ENCODE data around the gene PLA2G3.
"Not testable (repeated sequence)": the region's sequence is repeated elsewhere in the genome, so short reads cannot be mapped to it uniquely, and the experiment has no call there.

The PLA2G3 gene

GRCh38 chr22:31097539-31097938 is 42.8 kb downstream of the PLA2G3 start:
- not testable (repeated sequence) for H3K9ac ChIP-seq (ENCODE audit: low read depth, low read length); H3K4me1 ChIP-seq (ENCODE audit: control insufficient read depth, insufficient read depth, low read length); H3K4me3 ChIP-seq (ENCODE audit: low read length); H3K27me3 ChIP-seq (ENCODE audit: control insufficient read depth, insufficient read depth, low read length); H3K4me2 ChIP-seq (ENCODE audit: low read length); H3K9me3 ChIP-seq (replicated peaks; ENCODE audit: low read length)
- H3K36me3 ChIP-seq (ENCODE audit: insufficient read depth, low read length) = peaks cover 87% of the 10 kb centered on the region

DNA sequence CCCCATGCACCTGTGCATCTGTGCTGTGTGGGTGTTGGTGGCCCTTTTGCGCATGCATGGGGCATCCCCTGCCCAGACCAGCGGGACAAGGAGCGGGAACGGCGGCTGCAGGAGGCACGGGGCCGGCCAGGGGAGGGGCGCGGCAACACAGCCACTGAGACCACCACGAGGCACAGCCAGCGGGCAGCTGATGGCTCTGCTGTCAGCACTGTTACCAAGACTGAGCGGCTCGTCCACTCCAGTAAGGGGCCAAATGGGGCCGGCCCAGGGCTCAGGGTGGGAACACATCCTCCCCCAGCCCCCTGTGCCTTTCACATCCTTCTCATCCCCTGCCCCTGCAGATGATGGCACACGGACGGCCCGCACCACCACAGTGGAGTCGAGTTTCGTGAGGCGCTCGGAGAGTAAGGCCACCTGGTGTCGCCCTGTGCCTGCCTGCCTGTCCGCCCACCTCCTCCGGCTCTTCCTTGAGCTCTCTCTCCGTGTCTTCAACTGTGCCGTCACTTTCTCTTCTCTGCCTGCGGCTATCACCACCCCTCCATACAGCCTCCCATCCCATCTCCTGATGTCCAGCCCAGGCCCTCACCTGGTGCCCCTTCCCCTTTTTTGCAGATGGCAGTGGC is 43.5 kb downstream of the PLA2G3 start:
- Histone ChIP-seq H3K4me1 (ENCODE audit: control insufficient read depth, insufficient read depth, low read length) (peaks cover 2% of the 10 kb centered on the region), H3K4me2 (ENCODE audit: low read length) (no peak overlapping the region), H3K4me3 (ENCODE audit: low read length) (no peak overlapping the region), H3K36me3 (ENCODE audit: insufficient read depth, low read length) (peaks cover 89% of the 10 kb centered on the region), H3K9me3 (replicated peaks; ENCODE audit: low read length) (no peaks in the 10 kb centered on the region), H3K27me3 (ENCODE audit: control insufficient read depth, insufficient read depth, low read length) (no peaks in the 10 kb centered on the region), H3K9ac (ENCODE audit: low read depth, low read length) (no peak overlapping the region)

GRCh38 chr22:31095637-31096249 is 44.6 kb downstream of the PLA2G3 start:
- Histone ChIP-seq H3K4me2 (ENCODE audit: low read length) (no peak overlapping the region), H3K9ac (ENCODE audit: low read depth, low read length) (no peak overlapping the region), H3K9me3 (replicated peaks; ENCODE audit: low read length) (no peaks in the 10 kb centered on the region), H3K36me3 (ENCODE audit: insufficient read depth, low read length) (peaks cover 93% of the 10 kb centered on the region), H3K4me1 (ENCODE audit: control insufficient read depth, insufficient read depth, low read length) (no peaks in the 10 kb centered on the region), H3K27me3 (ENCODE audit: control insufficient read depth, insufficient read depth, low read length) (no peaks in the 10 kb centered on the region), H3K4me3 (ENCODE audit: low read length) (no peak overlapping the region)

- Histone ChIP-seq H3K27me3 (ENCODE audit: control insufficient read depth, insufficient read depth, low read length) (no peaks in the 10 kb centered on the region), H3K36me3 (ENCODE audit: insufficient read depth, low read length) (peaks cover 95% of the 10 kb centered on the region), H3K9me3 (replicated peaks; ENCODE audit: low read length) (no peaks in the 10 kb centered on the region), H3K4me2 (ENCODE audit: low read length) (no peak overlapping the region), H3K4me3 (ENCODE audit: low read length) (no peak overlapping the region), H3K9ac (ENCODE audit: low read depth, low read length) (no peak overlapping the region), H3K4me1 (ENCODE audit: control insufficient read depth, insufficient read depth, low read length) (no peaks in the 10 kb centered on the region)
These were observed 45.6 kb downstream of the PLA2G3 start for GRCh38 chr22:31094741-31095140.

DNA sequence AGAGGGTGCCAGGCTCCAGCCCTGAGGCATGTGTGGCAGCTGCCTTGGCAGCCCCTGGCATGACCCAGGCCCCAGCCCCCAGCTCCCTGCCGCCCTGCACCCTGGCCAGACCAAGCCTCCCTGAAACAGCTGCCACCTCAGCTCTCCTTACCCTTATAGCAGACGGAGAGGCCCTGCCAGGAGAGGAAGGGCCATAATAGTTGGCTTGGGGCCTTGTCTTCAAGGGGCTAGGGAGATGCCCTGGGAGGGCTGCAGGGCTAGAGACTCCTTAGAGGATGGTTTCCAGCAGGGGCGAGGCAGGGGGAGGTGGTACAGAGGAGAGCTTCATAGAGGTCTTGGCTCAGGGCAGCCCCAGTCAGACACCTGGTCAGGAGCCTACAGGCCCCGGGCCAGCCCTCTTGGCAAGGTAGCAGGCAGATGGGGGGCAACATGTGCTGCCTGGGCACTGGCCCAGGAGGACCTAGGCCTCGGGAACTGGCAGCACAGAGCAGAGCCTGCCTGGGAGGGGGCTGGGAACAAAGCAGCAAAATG is 46.2 kb downstream of the PLA2G3 start:
- Histone ChIP-seq H3K27me3 (ENCODE audit: control insufficient read depth, insufficient read depth, low read length) (no peaks in the 10 kb centered on the region), H3K4me2 (ENCODE audit: low read length) (no peak overlapping the region), H3K36me3 (ENCODE audit: insufficient read depth, low read length) (peaks cover 95% of the 10 kb centered on the region), H3K9ac (ENCODE audit: low read depth, low read length) (no peak overlapping the region), H3K9me3 (replicated peaks; ENCODE audit: low read length) (no peaks in the 10 kb centered on the region), H3K4me1 (ENCODE audit: control insufficient read depth, insufficient read depth, low read length) (no peaks in the 10 kb centered on the region), H3K4me3 (ENCODE audit: low read length) (no peak overlapping the region)

DNA sequence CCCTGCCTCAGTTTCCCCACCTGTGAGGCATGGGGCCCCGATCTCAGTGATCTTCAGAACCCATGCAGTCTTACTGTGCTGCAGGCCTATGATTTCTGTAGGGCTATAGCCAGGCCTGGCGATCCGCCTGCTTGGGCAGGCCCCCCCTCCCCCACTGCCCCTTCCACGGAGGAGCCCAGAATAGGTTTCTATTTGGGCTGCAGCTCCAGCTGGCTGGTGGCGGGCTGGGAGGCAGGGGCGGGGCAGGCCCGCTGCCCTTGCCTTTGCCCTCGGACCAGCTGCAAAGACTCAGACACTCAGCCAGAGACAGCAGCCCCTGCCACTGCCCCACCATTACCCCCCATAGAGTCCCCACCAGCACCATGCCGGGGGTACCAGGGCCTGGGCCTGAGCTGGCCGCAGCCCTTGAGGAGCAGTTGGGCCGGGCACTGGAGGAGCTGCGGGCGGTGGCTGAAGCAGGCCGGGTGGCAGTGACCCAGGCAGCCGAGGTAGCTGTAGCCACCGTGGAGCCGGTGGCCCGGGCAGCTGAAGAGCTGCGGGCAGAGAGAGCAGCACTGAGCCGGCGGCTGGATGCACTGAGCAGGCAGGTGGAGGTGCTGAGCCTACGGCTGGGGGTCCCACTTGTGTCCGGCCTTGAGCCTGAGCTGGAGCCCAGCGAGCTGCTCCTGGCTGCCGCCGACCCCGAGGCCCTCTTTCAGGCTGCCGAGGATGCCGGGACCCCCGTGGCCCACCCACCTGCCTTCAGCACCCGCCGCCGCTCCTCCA is 47.0 kb downstream of the PLA2G3 start:
- Histone ChIP-seq H3K4me3 (ENCODE audit: low read length) (no peak overlapping the region), H3K4me2 (ENCODE audit: low read length) (no peak overlapping the region), H3K9me3 (replicated peaks; ENCODE audit: low read length) (no peaks in the 10 kb centered on the region), H3K36me3 (ENCODE audit: insufficient read depth, low read length) (peaks cover 97% of the 10 kb centered on the region), H3K27me3 (ENCODE audit: control insufficient read depth, insufficient read depth, low read length) (no peaks in the 10 kb centered on the region), H3K9ac (ENCODE audit: low read depth, low read length) (no peak overlapping the region), H3K4me1 (ENCODE audit: control insufficient read depth, insufficient read depth, low read length) (no peaks in the 10 kb centered on the region)

GRCh38 chr22:31092161-31092560 is 48.1 kb downstream of the PLA2G3 start:
- peaks cover 98% of the 10 kb centered on the region for H3K36me3 ChIP-seq (ENCODE audit: insufficient read depth, low read length)
- no peak overlapping the region for H3K4me3 ChIP-seq (ENCODE audit: low read length)
- no peaks in the 10 kb centered on the region for H3K9me3 ChIP-seq (replicated peaks; ENCODE audit: low read length)
- no peaks in the 10 kb centered on the region for H3K4me1 ChIP-seq (ENCODE audit: control insufficient read depth, insufficient read depth, low read length)
- no peaks in the 10 kb centered on the region for H3K27me3 ChIP-seq (ENCODE audit: control insufficient read depth, insufficient read depth, low read length)
- H3K4me2 ChIP-seq (ENCODE audit: low read length) = no peak overlapping the region
- no peak overlapping the region for H3K9ac ChIP-seq (ENCODE audit: low read depth, low read length)

- peaks cover 5% of the 10 kb centered on the region for H3K4me1 ChIP-seq (ENCODE audit: control insufficient read depth, insufficient read depth, low read length)
- no peaks in the 10 kb centered on the region for H3K27me3 ChIP-seq (ENCODE audit: control insufficient read depth, insufficient read depth, low read length)
- no peaks in the 10 kb centered on the region for H3K9me3 ChIP-seq (replicated peaks; ENCODE audit: low read length)
- H3K4me2 ChIP-seq (ENCODE audit: low read length) = no peak overlapping the region
- H3K4me3 ChIP-seq (ENCODE audit: low read length) = no peak overlapping the region
- no peak overlapping the region for H3K9ac ChIP-seq (ENCODE audit: low read depth, low read length)
- H3K36me3 ChIP-seq (ENCODE audit: insufficient read depth, low read length) = peaks cover 98% of the 10 kb centered on the region
These were observed 49.0 kb downstream of the PLA2G3 start for GRCh38 chr22:31091106-31091975.

DNA sequence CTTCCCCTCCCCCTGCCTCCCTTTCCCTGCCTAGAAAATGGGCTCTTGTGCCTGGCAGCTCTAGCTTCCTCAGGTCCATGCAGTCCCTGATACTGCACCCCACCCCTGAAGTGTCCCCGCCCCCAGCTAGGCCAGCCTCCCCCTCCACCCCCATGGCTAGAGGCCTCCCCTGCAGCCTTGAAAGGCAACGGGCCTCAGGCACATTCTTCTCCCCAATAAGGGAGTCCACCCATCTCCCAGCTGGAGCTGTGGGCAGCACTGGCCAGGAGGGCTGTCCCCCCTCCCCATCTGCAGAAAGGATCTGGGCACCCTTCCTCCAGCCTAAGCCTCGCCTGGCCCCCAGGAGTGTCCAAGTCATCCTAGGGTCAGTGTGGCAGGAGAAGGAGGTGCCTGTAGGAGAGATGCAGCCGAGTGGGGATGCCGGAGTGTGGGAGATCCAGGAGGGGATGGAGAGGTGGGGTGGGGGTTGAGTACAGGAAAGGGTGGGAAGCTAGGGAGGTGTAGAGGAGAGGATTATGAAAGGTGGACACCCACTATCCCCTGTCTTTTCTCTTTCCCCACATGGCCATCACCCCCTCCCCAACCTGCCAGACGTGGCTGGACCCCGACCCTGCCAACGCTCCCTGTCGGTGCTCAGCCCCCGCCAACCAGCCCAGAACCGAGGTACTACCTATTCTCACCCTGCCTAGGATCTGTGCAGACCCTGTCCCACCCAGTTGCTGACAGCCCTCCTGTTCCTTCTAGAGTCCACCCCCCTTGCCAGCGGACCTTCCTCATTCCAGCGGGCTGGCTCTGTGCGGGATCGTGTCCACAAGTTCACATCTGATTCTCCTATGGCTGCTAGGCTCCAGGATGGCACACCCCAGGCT is 49.9 kb downstream of the PLA2G3 start:
- peaks cover 14% of the 10 kb centered on the region for H3K4me1 ChIP-seq (ENCODE audit: control insufficient read depth, insufficient read depth, low read length)
- no peaks in the 10 kb centered on the region for H3K27me3 ChIP-seq (ENCODE audit: control insufficient read depth, insufficient read depth, low read length)
- no peaks in the 10 kb centered on the region for H3K9me3 ChIP-seq (replicated peaks; ENCODE audit: low read length)
- H3K9ac ChIP-seq (ENCODE audit: low read depth, low read length) = no peak overlapping the region
- peaks cover 98% of the 10 kb centered on the region for H3K36me3 ChIP-seq (ENCODE audit: insufficient read depth, low read length)
- no peak overlapping the region for H3K4me3 ChIP-seq (ENCODE audit: low read length)
- no peak overlapping the region for H3K4me2 ChIP-seq (ENCODE audit: low read length)

- H3K9me3 ChIP-seq (replicated peaks; ENCODE audit: low read length) = no peaks in the 10 kb centered on the region
- no peak overlapping the region for H3K4me3 ChIP-seq (ENCODE audit: low read length)
- peaks cover 89% of the 10 kb centered on the region for H3K36me3 ChIP-seq (ENCODE audit: insufficient read depth, low read length)
- H3K9ac ChIP-seq (ENCODE audit: low read depth, low read length) = no peak overlapping the region
- H3K4me1 ChIP-seq (ENCODE audit: control insufficient read depth, insufficient read depth, low read length) = peaks cover 23% of the 10 kb centered on the region
- H3K4me2 ChIP-seq (ENCODE audit: low read length) = no peak overlapping the region
- H3K27me3 ChIP-seq (ENCODE audit: control insufficient read depth, insufficient read depth, low read length) = no peaks in the 10 kb centered on the region
These were observed 50.9 kb downstream of the PLA2G3 start for GRCh38 chr22:31089160-31090100.

All from skeletal muscle satellite cell (primary cell).